H1 (cell line): ENCODE results near the gene CFHR5. TPM values are rescaled to one million over a fixed set of nuclear protein-coding genes. Genes with fewer than 3 reads are reported as not detected.

Experiments
- CBX5 ChIP-seq: fragments of 300-800, 300-1000 bp; sonication (generic); IDR thresholded peaks from 2 replicates; pipeline ENCODE4 v1.7.1; 2016; ENCODE audit warnings: antibody characterized with exemption, low read length, low read depth
- CHD2 ChIP-seq: IDR thresholded peaks from 2 replicates; pipeline ENCODE4 v1.6.1; 2012; ENCODE audit warnings: low read length, improper control_type of control experiment
- KDM4A ChIP-seq: IDR thresholded peaks from one replicate; pipeline ENCODE4 v1.7.1; 2012; ENCODE audit warnings: low read depth, mild to moderate bottlenecking, moderate library complexity, low read length, inconsistent platforms; ENCODE audit not compliant: severe bottlenecking
- NANOG ChIP-seq: IDR thresholded peaks from 2 replicates; pipeline ENCODE4 v1.6.1; 2011; ENCODE audit warnings: low read length, low read depth, mild to moderate bottlenecking, inconsistent platforms; ENCODE audit not compliant: insufficient read depth, poor library complexity, severe bottlenecking
- POLR2A ChIP-seq, 2 experiments: IDR thresholded peaks; 1 replicate in 1 of 2; 2 replicates in 1 of 2; pipeline ENCODE4 v1.6.1; 2011; ENCODE audit warnings: low read depth in 2 of 2, low read length in 2 of 2, mild to moderate bottlenecking in 2 of 2; ENCODE audit errors: control extremely low read depth in 1 of 2
- POU5F1 ChIP-seq: IDR thresholded peaks from 2 replicates; pipeline ENCODE4 v1.6.1; 2011; ENCODE audit warnings: low read depth, mild to moderate bottlenecking, low read length, moderate library complexity
- RNF2 ChIP-seq: fragments of 200-900, 300-1000 bp; sonication (generic); IDR thresholded peaks from 2 replicates; pipeline ENCODE4 v1.7.1; 2016; ENCODE audit warnings: borderline replicate concordance, low read depth, mild to moderate bottlenecking, antibody characterized with exemption, low read length; ENCODE audit not compliant: poor library complexity, severe bottlenecking; ENCODE audit errors: missing control alignments
- polyA plus RNA-seq, 7 experiments: library from polyadenylated mRNA; depleted of rRNA in 3 of 7; stranded (reverse) in 5 of 7; unstranded in 2 of 7; fragments of >200 nt in 5 of 7; fragments of 200-250 nt in 2 of 7; gene quantifications; 1 replicate in 5 of 7; 2 replicates in 1 of 7; 4 replicates in 1 of 7; pipeline versions ENCODE4 v1.2.1 to v1.2.3, GENCODE V29; 2011 to 2013; ENCODE audit warnings: missing spikeins in 2 of 7, mixed read lengths in 2 of 7
- total RNA-seq: library from RNA; stranded (reverse); fragmentation: NEBNext Ultra II Directional; extraction: Animal tissue kit (Norgen Biotek cat#: 25700); gene quantifications from 2 replicates; pipeline ENCODE4 v1.2.1, GENCODE V29; 2021

CFHR5 gene
- total and polyA plus RNA-seq, 2 of the 8 experiments (the other 6 are each of a cell fraction or from before 2014, with no cell fraction given), result not detected

GRCh38 chr1:196970182-196970581 lies 7.2 kb upstream of the CFHR5 start (continued):
- TF ChIP-seq NANOG (no peak), POU5F1 (no peak), CHD2 (no peak), KDM4A (no peak), POLR2A (IDR thresholded peaks at IDR 0.05; ENCODE audit: control extremely low read depth in 1 of 2, low read depth in 2 of 2, low read length in 2 of 2) (no peak), CBX5 (no peak), RNF2 (no peak)
